HG03558 (cell line): ENCODE measurements around the gene SLC25A24.
"Not testable (repeated sequence)": the region's sequence is repeated elsewhere in the genome, so short reads cannot be mapped to it uniquely, and the experiment has no call there.

ENCODE experiments used
- ATAC-seq: cut with Tn5 transposase; IDR thresholded peaks from one replicate; pipeline ENCODE4 v1.9.1; 2021; ENCODE audit warnings: moderate number of reproducible peaks; ENCODE audit not compliant: unreplicated experiment; ENCODE audit errors: extremely low read depth

Gene SLC25A24

DNA sequence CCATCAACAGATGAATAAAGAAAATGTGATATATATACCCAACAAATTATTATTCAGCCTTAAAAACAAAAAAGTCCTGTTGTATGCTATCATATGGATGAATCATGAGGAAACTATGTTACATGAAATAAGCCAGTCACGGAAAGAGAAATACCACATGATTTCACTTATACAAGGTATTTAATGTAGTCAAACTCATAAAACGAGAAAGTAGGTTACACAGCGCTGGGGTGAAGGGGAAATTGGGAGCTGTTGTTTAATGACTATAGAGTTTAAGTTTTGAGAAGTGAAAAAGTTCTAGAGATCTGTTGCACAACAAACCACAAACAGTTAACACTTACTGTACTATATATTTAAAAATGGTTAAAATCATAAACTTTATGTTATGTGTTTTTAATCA, 58.5 kb downstream of the SLC25A24 start:
- no peak for ATAC-seq

DNA sequence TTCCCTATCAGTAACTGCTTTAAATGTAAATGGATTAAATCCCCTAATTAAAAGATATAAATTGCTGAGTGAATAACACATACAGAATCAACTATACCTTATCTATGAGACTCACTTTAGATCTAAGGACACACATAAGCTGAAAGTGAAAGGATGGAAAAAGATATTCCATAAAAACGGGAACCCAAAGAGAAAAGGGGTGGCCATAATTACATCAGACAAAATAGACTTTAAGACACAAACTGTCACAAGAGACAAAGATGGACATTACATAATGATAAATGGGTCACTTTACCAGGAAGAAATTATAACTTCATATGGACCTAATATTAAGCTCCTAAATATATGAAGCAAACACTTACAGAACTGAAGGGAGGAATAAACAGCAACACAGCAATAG, 59.2 kb downstream of the SLC25A24 start:
- no peak for ATAC-seq

DNA sequence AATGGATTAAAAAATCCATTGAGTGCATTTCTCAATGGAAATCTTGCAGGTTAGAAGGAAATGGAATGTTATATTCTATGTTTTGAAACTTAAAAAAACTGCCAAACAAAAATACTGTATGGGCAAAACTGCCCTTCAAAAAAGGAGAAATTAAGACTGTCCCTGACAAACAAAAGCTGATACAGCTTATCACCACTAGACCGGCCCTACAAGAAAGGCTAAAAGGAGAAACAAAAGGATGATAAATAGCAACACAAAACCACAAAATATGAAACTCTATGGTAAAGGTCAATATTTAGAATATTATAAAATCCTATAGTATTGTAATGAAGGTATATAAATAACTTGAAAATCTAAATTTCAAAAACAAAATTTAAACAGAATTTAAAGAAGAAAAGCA, 60.0 kb downstream of the SLC25A24 start:
- ATAC-seq, result no peak

DNA sequence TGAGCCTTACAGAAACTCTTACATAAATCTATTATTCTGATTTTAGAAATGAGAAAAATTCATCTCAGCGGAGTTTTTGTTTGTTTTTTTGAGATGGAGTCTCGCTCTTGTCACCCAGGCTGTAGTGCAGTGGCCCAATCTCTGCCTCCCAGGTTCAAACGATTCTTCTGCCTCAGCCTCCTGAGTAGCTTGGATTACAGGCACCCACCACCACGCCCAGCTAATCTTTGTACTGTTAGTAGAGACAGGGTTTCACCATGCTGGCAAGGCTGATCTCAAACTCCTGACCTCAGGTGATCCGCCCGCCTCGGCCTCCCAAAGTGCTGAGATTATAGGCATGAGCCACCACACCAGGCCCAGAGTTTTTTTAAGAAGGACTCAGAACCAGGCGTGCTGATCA, 60.6 kb downstream of the SLC25A24 start:
- not testable (repeated sequence) for ATAC-seq

DNA sequence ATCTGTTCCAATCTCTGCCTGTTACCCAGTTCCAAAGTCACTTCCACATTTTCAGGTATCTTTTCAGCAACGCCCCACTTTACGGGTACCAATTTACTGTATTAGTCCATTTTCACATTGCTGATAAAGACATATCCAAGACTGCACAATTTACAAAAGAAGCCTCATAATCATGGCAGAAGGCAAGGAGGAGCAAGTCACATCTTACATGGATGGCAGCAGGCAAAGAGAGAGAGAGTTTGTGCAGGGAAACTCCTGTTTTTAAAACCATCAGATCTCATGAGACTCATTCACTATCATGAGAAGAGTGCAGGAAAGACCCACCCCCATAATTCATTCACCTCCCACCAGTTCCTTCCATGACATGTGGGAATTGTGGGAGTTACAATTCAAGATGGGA, 67.0 kb downstream of the SLC25A24 start:
- ATAC-seq, result not testable (repeated sequence)

DNA sequence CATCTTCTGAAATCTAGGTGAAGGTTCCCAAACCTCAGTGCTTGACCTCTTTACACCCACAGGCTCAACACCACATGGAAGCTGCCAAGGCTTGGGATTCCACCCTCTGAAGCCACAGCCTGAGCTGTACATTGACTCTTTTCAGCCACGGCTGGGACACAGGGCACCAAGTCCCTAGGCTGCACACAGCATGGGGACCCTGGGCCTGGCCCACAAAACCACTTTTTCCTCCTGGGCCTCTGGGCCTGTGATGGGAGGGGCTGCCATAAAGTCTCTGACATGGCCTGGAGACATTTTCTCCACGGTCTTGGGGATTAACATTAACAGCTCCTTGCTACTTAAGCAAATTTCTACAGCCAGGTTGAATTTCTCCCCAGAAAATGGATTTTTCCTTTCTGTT, 67.8 kb downstream of the SLC25A24 start:
- not testable (repeated sequence) for ATAC-seq

DNA sequence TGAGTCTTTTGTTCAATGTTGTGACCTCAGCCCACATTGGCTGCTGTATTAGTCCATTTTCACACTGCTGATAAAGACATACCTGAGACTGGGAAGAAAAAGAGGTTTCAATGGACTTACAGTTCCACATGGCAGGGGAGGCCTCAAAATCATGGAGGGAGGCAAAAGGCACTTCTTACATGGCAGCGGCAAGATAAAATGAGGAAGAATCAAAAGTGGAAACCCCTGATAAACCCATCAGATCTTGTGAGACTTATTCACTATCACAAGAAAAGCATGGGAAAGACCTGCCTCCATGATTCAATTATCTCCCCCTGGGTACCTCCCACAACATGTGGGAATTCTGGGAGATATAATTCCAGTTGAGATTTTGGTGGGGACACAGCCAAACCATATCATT, 68.9 kb downstream of the SLC25A24 start:
- ATAC-seq, result not testable (repeated sequence)

DNA sequence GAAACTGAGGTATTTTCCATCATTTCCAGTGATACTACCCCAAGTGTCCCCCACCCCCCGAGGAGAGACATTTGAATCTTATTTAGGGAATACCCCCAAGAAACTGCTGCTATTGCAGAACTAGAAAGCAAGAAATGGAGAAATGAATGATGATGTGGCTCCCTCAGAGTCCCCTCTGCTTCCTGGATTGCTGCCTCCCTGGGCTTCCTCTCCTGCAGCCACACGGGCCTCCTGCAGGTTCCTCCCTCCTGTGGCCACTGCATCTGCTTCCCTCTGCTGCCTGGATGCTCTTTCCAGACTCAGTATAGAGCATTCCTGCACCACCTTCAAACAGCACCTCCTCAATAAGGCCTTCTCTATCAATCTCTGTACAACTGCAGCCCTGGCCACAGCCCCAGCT, 69.3 kb downstream of the SLC25A24 start:
- ATAC-seq, result no peak

DNA sequence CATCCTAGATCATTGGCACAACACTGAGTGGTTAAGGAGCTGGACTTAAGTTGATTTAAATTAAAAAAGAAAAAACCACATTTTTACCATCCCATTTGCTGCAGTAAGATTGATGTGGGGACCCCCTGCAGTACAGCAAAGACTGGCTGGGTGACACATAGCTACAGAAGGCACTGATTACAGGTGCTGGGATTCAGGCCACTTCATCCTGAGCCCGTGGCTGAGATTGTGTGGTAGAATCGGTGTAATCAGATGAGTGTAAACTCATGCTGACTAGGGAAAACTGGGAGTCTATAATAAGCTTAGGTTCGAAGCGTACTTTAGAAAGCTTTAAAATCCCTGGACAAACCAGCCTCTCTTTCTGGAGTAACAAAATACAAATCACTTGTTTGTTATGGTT, 70.1 kb downstream of the SLC25A24 start:
- ATAC-seq, result no peak

DNA sequence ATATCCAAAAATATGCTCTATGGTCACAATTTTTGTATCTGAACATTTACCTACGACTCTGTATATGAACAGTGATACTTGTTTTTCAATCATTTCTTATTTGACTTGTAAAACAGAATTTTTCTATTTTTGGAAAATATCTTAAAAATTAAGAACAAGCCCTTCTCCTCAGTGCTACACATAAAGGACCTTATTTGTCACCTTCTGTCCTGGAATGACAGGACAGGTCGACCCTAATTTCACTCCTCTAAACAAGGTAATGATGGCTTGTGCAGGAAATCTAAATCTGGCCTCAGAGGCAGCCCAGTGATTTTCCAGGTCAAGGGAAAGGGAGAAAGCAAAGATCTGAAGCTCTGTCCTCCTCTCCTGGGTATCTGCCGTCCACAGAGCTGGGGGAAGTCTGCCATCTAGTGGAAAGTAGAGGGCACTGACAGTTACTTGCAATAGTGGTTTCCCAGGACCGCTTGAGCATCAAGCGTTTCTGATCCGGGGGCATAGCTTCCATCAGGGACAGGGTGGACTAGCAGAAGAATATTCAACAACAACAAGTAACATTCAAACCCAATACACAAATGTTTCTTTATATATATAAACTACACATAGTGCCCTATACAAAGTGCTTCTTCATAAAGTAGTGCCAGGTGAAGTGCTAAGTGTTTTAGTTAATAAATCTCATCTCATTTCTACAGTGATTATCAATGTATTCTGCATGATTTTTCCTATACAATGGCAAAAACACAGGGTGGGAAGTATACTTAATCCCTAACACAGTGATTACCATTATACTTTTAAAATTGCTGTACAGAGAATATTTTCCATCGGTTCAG, 74.6 kb downstream of the SLC25A24 start:
- peak; percentile 82 for ATAC-seq

DNA sequence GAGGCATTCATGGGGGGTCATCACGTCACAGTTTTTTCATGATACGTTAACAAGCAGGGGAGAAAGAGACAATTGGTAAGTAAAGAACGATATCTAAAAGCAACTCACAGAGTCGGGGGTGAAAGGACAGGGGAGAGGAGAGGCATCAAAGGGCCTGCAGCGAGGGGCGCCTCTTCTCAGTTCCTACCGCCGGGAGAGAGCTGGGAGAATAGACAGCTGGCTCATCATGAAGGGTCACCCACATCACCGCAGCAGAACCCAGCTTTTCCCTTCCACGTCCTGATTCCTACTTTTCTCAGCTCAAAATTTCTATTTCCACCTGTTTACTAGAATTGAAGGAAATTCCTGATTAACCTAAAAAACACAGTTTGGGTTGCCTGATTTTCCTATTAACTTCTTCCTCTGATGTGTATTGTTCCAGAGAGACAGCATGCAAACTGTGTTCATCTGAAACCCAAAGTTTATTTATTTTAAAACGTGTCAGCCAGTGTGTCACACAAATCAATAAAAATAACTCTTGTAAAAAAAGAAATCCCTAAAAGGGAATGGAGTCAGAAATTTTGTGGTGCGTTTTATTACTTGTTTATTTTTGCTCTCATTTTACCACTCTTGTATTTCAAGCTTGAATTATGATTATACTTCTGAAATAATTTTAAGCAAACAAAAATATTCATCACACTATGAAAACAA, 75.4 kb downstream of the SLC25A24 start:
- ATAC-seq, result no peak

DNA sequence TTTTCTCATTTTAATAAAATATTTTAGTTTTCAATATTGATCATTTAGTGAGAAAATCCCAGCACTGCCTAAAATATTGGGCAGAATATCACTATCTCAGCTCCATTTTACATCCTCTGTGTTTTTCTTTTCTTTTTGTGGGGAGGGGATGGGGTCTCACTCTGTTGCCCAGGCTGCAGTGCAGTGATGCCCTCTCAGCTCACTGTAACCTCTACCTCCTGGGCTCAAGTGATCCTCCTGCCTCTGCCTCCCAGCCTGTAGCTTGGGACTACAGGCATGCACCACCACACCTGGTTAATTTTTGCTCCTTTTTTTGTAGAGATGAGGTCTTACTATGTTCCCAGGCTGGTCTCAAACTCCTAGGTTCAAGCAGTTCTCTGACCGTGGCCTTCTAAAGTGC, 76.1 kb downstream of the SLC25A24 start:
- no peak for ATAC-seq

DNA sequence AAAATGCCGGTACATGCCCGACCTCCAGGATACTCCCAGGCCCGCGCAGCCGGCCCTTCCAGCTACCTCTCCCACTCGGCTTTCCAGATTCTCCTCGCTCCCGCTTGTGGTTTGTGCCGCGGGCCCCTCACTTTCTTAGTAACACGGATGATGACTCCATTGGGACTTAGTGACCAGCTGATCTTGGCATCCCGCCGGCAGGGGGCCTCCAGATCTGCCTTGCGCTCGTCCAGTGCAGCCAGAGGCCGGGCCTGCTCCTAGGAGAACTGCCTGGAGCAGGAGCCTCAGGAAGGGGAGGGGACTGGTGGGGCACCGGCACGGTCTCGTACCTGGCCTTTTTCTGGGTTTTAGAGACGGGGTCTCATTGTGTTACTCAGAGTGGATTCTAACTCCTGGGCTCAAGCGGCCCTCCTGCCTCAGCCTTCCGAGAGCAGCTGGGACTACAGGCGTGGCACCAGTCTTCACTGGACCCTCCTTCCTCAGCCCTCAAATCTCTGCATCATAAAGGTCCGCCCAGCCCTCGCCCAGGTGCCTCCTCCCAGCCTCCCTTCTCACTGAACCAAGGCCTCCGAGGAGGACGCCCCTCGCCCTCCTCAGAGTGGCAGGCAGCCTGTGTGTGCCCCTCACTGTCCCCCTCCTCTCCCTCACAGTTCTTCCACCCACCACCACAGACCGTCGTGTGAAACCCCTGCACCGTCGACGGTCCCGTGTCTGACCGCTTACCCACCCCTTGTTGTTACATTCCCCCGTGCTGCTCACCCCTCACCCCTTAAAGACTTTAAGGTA, 78.6 kb downstream of the SLC25A24 start:
- ATAC-seq, result no peak

DNA sequence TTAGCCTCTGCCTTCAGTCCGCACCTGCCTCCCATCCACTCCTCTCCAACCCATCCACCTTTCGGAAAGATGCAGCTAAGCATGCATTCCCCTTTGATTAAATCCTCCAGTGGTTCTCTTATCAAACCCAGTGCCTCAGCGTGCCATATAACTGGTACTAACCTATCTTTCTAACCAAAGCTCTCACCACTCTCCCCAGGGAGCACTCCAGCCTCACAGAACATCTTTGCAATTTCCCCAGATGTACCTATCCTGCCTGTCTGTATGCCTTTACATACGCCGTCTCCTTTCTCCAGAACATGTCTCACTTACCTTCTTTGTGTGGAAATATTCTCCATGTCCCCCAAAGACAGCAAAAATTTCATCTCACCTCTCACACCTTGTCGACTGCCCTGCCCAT, 80.0 kb downstream of the SLC25A24 start:
- no peak for ATAC-seq

DNA sequence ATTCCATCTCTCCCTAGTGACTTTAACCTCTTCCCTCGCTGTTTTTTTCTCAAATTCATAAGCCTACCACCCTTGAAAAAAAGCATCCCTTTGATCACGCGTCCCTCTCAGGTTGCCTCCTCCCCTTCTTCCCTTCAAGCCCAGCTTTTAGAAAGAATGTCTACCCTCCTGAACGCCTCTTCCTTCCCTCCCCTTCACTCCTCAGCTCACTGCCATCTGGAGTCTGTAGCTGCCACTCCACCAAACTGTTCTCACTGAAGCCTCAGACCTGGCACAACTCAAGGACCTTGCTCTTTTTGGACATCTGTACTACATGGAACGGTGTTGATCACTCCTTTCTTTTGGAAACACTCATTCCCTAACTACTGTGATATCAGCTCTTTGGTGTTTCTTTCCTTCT, 80.6 kb downstream of the SLC25A24 start:
- no peak for ATAC-seq

DNA sequence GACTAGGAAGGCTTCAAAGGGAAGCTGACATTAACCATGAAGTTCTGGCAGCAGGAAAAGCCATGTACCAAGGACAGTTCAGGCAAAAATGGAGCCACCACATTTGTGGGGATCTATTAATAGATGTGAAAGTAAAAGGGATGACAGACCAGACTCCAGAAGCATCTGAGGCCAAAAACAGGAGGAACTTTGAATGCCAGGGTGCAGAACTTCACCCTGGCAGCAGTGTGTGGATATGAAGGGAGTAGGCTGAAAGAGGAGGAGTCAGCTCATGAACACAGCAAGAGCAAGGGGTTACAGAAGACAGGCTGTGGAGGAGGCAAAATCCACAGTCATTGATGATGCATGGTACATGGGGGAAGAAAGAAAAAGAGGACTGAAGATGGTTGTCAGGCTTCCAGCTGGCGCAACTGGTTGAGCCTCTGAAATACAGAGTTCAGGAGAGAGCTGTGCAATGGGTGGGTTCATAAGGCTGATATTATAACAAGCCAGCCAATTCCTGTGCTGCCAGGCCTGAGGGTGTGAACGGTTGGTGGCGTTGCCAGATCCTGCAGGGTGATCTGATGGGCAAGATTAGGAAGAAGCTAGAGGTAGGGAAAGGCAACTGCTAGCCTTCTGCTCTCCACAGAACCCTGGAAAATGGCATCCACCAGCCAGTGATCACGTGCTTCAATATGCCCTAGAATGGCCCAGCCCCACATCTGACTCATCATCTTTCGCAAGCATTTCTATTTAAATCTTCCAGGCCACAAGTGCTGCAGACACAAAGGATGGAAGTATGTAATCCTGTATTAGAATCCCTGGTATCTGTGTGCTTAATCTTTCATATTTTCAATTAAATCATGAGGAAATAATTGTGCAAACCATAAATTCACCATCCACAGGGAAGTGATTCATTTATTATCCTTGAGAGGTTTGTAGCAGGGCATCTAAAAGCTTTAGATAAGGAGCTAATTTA, 81.9 kb downstream of the SLC25A24 start:
- no peak for ATAC-seq

DNA sequence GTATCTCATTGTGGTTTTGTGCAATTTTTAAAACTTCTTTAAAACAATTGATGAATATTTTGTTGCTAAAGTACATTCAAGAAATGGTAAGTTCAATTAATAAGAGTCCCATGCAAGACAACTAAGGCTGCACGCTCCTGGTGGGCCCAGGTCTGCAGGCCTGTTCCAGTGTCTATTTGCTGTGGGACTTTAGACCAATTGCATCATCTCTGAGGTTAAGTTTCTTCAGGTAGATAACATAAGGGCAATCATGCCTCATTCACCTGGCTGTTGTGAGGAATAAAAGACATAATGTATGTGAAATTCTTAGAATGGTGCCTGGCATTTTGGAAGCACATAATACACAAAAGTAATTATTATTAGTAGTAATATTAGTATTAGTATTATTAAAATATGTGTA, 82.9 kb downstream of the SLC25A24 start:
- ATAC-seq, result no peak

DNA sequence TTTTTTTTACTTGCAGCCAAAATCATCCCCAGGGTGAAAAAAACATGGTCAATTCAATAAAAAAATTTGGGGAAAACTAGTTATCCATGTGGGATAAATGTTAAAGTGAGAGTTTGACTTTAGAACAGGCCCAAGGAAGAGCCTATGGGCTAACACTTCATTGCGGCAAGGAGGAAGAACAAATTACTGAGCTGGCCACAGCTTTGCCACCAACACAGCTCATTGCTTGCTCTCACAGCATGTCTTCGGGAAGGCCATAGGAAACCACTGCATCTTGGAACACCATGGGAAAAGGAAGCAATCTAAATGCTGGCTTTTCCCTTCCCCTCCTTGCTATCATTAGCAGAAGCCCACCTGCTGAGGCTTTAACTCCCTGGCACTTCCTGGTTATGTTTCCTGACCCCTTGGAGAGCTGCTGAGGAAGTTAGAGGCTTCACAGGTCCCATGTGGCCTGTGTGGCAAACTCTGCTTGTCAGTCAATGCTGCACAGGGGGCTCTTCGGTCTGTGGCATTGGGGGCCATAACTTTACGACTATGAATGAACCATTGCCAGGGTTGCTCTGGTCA, 86.0 kb downstream of the SLC25A24 start:
- no peak for ATAC-seq

DNA sequence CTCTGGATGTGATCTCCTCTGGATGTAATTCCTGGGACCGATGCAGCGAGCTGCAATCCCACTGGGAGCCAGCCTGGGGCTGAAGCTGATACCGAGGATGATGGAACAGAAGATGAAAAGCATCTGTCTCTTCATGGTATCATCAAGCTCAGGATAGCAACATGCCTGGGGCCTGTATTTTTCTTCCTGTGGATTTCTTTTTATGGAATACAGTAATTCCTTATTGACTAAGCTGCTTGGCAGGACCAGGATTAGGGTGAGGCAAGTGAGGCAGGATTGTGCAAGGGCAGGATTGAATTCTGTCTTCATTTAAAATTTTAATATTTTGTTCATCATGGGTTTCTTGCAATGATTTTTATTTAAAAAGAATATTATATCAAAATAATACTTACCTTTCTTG, 86.6 kb downstream of the SLC25A24 start:
- ATAC-seq, result no peak
